GM23248 (cell line): ENCODE data around the gene OSTN. TPM values are rescaled to one million over a fixed set of nuclear protein-coding genes. Genes with fewer than 3 reads are reported as not detected.

Experiments used
- DNase-seq: peaks from one replicate; pipeline ENCODE4 v3.0.0-alpha.2; 2015
- H2AFZ ChIP-seq: fragments of 200-600 bp; sonication (generic); 2 replicates; pipeline ENCODE4 v1.6.1; 2016; ENCODE audit warnings: antibody characterized with exemption
- H3F3A ChIP-seq: fragments of 200-600 bp; sonication (generic); 2 replicates; pipeline ENCODE4 v1.6.1; 2016; ENCODE audit warnings: mild to moderate bottlenecking, antibody characterized with exemption, mixed run types; ENCODE audit not compliant: insufficient read depth
- H3K27ac ChIP-seq: fragments of 200-600 bp; sonication (generic); 2 replicates; pipeline ENCODE4 v1.5.1; 2016; ENCODE audit warnings: mild to moderate bottlenecking
- H3K27me3 ChIP-seq: fragments of 200-600 bp; sonication (generic); replicated peaks from 2 replicates; pipeline ENCODE4 v1.6.1; 2016; ENCODE audit warnings: mild to moderate bottlenecking; ENCODE audit not compliant: insufficient read depth
- H3K36me3 ChIP-seq: fragments of 200-600 bp; sonication (generic); 2 replicates; pipeline ENCODE4 v1.6.1; 2016; ENCODE audit warnings: low read depth, mild to moderate bottlenecking
- H3K4me1 ChIP-seq: fragments of 200-600 bp; sonication (generic); 2 replicates; pipeline ENCODE4 v1.6.1; 2016; ENCODE audit warnings: mild to moderate bottlenecking; ENCODE audit not compliant: insufficient read depth
- H3K4me2 ChIP-seq: fragments of 200-600 bp; sonication (generic); one replicate; pipeline ENCODE4 v1.6.1; 2016; ENCODE audit warnings: mild to moderate bottlenecking; ENCODE audit not compliant: unreplicated experiment
- H3K4me3 ChIP-seq: fragments of 200-600 bp; sonication (generic); 2 replicates; pipeline ENCODE4 v1.5.1; 2016; ENCODE audit warnings: mild to moderate bottlenecking
- H3K79me2 ChIP-seq: fragments of 200-600 bp; sonication (generic); 2 replicates; pipeline ENCODE4 v1.6.1; 2016; ENCODE audit warnings: mild to moderate bottlenecking; ENCODE audit not compliant: insufficient read depth
- H3K9ac ChIP-seq: fragments of 200-600 bp; sonication (generic); 2 replicates; pipeline ENCODE4 v1.6.1; 2016; ENCODE audit warnings: mild to moderate bottlenecking
- H3K9me2 ChIP-seq: fragments of 200-600 bp; sonication (generic); 2 replicates; pipeline ENCODE4 v1.6.1; 2016; ENCODE audit warnings: mixed run types, mild to moderate bottlenecking, moderate library complexity; ENCODE audit not compliant: insufficient read depth
- H3K9me3 ChIP-seq: fragments of 200-600 bp; sonication (generic); one replicate; pipeline ENCODE4 v1.6.1; 2017; ENCODE audit warnings: low read depth
- H4K20me1 ChIP-seq: fragments of 200-600 bp; sonication (generic); 2 replicates; pipeline ENCODE4 v1.6.0; 2016; ENCODE audit not compliant: insufficient read depth
- EZH2 ChIP-seq: fragments of 200-600 bp; sonication (generic); IDR thresholded peaks from 2 replicates; pipeline ENCODE4 v1.6.1; 2018; ENCODE audit warnings: antibody characterized with exemption, mild to moderate bottlenecking; ENCODE audit not compliant: insufficient read depth, poor library complexity, severe bottlenecking
- EZH2phosphoT487 ChIP-seq: fragments of 200-600 bp; sonication (generic); IDR thresholded peaks from 2 replicates; pipeline ENCODE4 v1.6.1; 2018; ENCODE audit warnings: antibody characterized with exemption, moderate library complexity, mild to moderate bottlenecking, low read depth; ENCODE audit not compliant: insufficient read depth
- WGBS, 2 experiments: methylation state at CpG; one replicate each; pipeline ENCODE4 v1.1.6; 2015 to 2017; ENCODE audit warnings: low lambda C conversion rate in 2 of 2, low coverage in 1 of 2; ENCODE audit errors: missing lambda C conversion rate in 2 of 2; 5-methylcytosine and 5-hydroxymethylcytosine counted together
- in situ Hi-C: fragments of 300-500 bp; cut with MboI; formaldehyde crosslinking; loops from 2 replicates; pipeline ENCODE4 v1.15.0; 2020
- polyA plus RNA-seq: library from polyadenylated mRNA; unstranded; fragments of >200 nt; fragmentation: Nextera tagmentation; extraction: Ambion mirVana; gene quantifications from 2 replicates; pipeline ENCODE4 v1.2.1, GENCODE V29; 2016
- total RNA-seq: library from RNA; depleted of rRNA; stranded (reverse); fragments of >200 nt; shearing (Covaris generic); gene quantifications from 2 replicates; pipeline ENCODE4 v1.2.3, GENCODE V29; 2014

Gene OSTN
- total and polyA plus RNA-seq, 2 experiments from 2014 or later, result not detected

DNA sequence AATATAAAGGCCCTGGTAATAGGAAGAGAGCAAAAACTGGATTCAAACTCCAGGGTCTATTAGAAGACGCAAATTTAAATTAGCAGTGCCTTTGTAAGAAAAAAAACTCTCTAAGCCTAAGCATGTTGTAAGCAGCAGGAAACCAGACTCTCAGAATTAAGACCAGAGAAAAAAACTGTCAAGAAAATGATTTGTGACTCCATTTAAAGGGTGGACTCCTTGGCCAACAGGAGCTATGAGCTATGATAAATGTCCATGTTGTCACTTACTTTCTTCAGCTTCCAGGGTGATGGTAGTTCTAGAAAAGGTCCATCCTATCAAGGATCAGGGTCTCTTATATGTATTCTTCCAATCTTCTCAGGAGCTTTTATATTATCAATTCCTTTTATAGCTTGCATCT lies 95.2 kb downstream of the OSTN start:
- Histone ChIP-seq H3K79me2 (no peaks in the 10 kb centered on the region), H2AFZ (no peak overlapping the region), H3K4me3 (no peak overlapping the region), H3K4me2 (no peak overlapping the region), H3F3A (peaks cover 7% of the 10 kb centered on the region; the same call in 1 of the 2 replicates), H4K20me1 (no peaks in the 10 kb centered on the region), H3K27ac (no peak overlapping the region), H3K36me3 (no peaks in the 10 kb centered on the region), H3K27me3 (no peaks in the 10 kb centered on the region), H3K9ac (no peak overlapping the region), H3K9me3 (no peaks in the 10 kb centered on the region), H3K9me2 (no peaks in the 10 kb centered on the region), H3K4me1 (peaks cover 10% of the 10 kb centered on the region)
- 94 to 100% methylated on average over 1 of the region's 1 CpG for WGBS, 2 experiments
- no peak for DNase-seq
- TF ChIP-seq EZH2, result no peak
- TF ChIP-seq EZH2phosphoT487, result no peak
- in situ Hi-C loops, result no loop called here

DNA sequence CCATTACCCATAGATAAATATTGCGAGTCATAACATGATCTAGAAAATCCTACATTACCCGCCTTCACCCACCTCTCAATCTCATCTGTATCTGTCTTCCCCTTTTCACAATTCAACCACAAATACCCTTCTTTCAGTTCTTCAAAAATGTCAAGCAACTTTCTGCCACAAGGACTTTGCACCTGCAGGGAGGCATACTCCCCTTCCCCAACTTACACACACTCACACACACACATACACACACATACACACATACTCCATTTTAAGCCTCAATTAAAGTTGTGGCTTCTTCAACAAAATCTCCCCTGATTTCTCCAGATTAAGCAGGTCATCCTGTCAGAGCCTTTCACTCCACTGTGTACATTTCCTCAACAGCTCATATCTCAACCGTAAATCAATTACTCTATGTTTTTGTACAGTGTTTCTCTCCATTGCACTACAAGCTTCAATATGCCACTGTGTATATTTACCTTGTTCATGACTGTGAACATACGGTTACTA lies 97.0 kb downstream of the OSTN start:
- no peaks in the 10 kb centered on the region for H4K20me1 ChIP-seq
- H3K4me1 ChIP-seq, result peaks cover 2% of the 10 kb centered on the region; the same call in 1 of the 2 replicates
- no peak overlapping the region for H3K4me2 ChIP-seq
- DNase-seq, result no peak
- no peaks in the 10 kb centered on the region for H3K79me2 ChIP-seq
- H3K36me3 ChIP-seq, result no peaks in the 10 kb centered on the region
- H3K27ac ChIP-seq, result no peak overlapping the region
- H2AFZ ChIP-seq, result no peak overlapping the region
- no peaks in the 10 kb centered on the region for H3K27me3 ChIP-seq
- peaks cover under 1% of the 10 kb centered on the region; the same call in 1 of the 2 replicates for H3F3A ChIP-seq
- no peak overlapping the region for H3K4me3 ChIP-seq
- H3K9me2 ChIP-seq, result no peaks in the 10 kb centered on the region
- no peak overlapping the region for H3K9ac ChIP-seq
- TF ChIP-seq EZH2 (no peak), EZH2phosphoT487 (no peak)
- H3K9me3 ChIP-seq, result no peaks in the 10 kb centered on the region
- in situ Hi-C loops, result no loop called here
- WGBS, 2 experiments, result 51 to 55% methylated on average over 4 of the region's 4 CpGs

DNA sequence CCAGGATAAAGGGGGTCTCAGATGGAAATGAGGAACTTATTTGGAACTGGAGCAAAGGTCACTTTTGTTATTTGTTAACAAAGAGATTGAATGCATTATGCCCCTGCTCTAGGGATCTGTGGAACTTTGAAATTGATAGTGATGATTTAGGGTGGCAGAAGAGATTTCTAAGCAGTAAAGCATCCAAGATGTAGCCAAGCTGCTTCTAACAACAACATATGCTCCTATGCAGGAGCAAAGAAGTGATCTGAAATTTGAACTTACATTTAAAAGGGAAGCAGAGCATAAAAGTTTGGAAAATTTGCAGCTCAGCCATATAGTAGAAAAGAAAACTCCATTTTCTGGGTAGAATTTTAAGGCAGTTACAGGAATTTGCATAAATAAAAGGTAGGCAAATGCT lies 99.8 kb downstream of the OSTN start:
- H4K20me1 ChIP-seq, result no peaks in the 10 kb centered on the region
- DNase-seq, result no peak
- no peaks in the 10 kb centered on the region for H3K9me3 ChIP-seq
- no peak for TF ChIP-seq EZH2phosphoT487
- no peak for TF ChIP-seq EZH2
- no peaks in the 10 kb centered on the region for H3K9me2 ChIP-seq
- H3F3A ChIP-seq, result no peaks in the 10 kb centered on the region
- no peak overlapping the region for H3K4me3 ChIP-seq
- no peaks in the 10 kb centered on the region for H3K79me2 ChIP-seq
- H3K9ac ChIP-seq, result no peak overlapping the region
- in situ Hi-C loops, result no loop called here
- no peaks in the 10 kb centered on the region for H3K36me3 ChIP-seq
- H3K4me2 ChIP-seq, result no peak overlapping the region
- H3K4me1 ChIP-seq, result no peaks in the 10 kb centered on the region
- no peak overlapping the region for H2AFZ ChIP-seq
- no peak overlapping the region for H3K27ac ChIP-seq
- H3K27me3 ChIP-seq, result no peaks in the 10 kb centered on the region

DNA sequence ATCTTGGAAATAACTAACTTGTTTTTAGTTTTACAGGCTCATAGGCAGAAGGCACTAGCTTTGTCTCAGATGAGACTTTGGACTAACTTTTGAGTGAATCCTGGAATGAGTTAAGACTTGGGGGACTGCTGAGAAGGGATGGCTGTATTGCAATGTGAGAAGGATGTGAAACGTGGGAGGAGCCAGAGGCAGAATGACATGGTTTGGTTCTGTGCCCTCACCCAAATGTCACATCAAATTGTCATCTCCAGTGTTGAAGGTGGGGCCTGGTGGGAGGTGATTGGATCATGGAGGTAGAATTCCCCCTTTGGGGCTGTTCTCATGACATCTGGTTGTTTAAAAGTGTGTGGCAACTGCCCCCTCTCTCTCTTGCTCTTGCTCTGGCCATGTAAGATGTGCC lies 101.4 kb downstream of the OSTN start:
- no peak overlapping the region for H2AFZ ChIP-seq
- H3K27me3 ChIP-seq, result no peaks in the 10 kb centered on the region
- no peaks in the 10 kb centered on the region for H3F3A ChIP-seq
- H3K4me3 ChIP-seq, result no peak overlapping the region
- H3K79me2 ChIP-seq, result no peaks in the 10 kb centered on the region
- no peaks in the 10 kb centered on the region for H4K20me1 ChIP-seq
- no peaks in the 10 kb centered on the region for H3K9me3 ChIP-seq
- H3K4me1 ChIP-seq, result no peaks in the 10 kb centered on the region
- no peaks in the 10 kb centered on the region for H3K9me2 ChIP-seq
- TF ChIP-seq EZH2 (no peak), EZH2phosphoT487 (no peak)
- in situ Hi-C loops, result no loop called here
- no peak for DNase-seq
- no peak overlapping the region for H3K4me2 ChIP-seq
- H3K27ac ChIP-seq, result no peak overlapping the region
- no peak overlapping the region for H3K9ac ChIP-seq
- 26 to 27% methylated on average over 1 of the region's 1 CpG for WGBS, 2 experiments
- H3K36me3 ChIP-seq, result no peaks in the 10 kb centered on the region

DNA sequence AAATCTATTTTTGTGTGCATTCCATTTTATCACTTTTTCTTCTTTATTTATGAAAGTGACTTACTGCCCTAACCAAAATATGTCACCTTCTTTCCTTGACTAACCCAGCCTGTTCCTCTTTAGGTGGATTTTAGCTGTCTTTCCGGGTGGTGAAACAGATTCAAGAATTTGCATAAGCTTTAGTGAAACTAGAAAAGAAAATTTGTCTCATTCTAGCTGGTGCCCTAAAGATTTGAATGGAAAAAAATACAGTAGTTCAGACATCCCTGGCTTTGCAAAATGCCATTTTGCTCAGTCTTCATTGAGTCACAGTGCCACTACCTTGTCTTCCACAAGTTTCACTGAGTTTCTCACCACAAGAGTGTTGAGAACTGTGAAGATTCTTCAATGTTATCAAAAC lies 102.0 kb downstream of the OSTN start:
- WGBS, 2 experiments, result 84 to 96% methylated on average over 1 of the region's 1 CpG
- no peak overlapping the region for H3K27ac ChIP-seq
- H3K4me3 ChIP-seq, result no peak overlapping the region
- H3K9ac ChIP-seq, result no peak overlapping the region
- no peaks in the 10 kb centered on the region for H3K79me2 ChIP-seq
- no peaks in the 10 kb centered on the region for H3K4me1 ChIP-seq
- no peaks in the 10 kb centered on the region for H4K20me1 ChIP-seq
- no peaks in the 10 kb centered on the region for H3F3A ChIP-seq
- H2AFZ ChIP-seq, result no peak overlapping the region
- H3K27me3 ChIP-seq, result no peaks in the 10 kb centered on the region
- no peaks in the 10 kb centered on the region for H3K9me2 ChIP-seq
- DNase-seq, result no peak
- H3K9me3 ChIP-seq, result no peaks in the 10 kb centered on the region
- no peak overlapping the region for H3K4me2 ChIP-seq
- TF ChIP-seq EZH2 (no peak), EZH2phosphoT487 (no peak)
- in situ Hi-C loops, result no loop called here
- H3K36me3 ChIP-seq, result no peaks in the 10 kb centered on the region
